Stimulated activated CD8-positive, alpha-beta memory T cell treated with anti-CD3 and anti-CD28 coated beads, Interleukin-2, amount 100 ng/mL, for 48 hours (primary cell): Measurements from ENCODE around the gene ZBTB43.
A peak's percentile ranks its signal among the peaks of the same experiment; 100 is the strongest.
"Not testable (repeated sequence)": the region's sequence is repeated elsewhere in the genome, so short reads cannot be mapped to it uniquely, and the experiment has no call there.

Experiments
- DNase-seq, 2 donors: peaks; one replicate each; pipeline ENCODE4 v3.0.0-alpha.2; 2020; ENCODE audit warnings: low read depth in 2 of 2

The ZBTB43 gene

GRCh38 chr9:126804696-126805553 is at the start of gene ZBTB43:
Gene ZBTB43 (plus strand): TSS chr9:126805040. CDS start chr9:126832510, 27,470 bp downstream.
- peak; percentile 97 for DNase-seq

- no peak for DNase-seq
Measured at GRCh38 chr9:126755317-126755875, 49.4 kb upstream of the ZBTB43 start.

GRCh38 chr9:126756238-126756637 is 48.6 kb upstream of the ZBTB43 start:
- no peak for DNase-seq

- no peak for DNase-seq
Measured at GRCh38 chr9:126756876-126757415, 47.9 kb upstream of the ZBTB43 start.

- no peak for DNase-seq
Measured at GRCh38 chr9:126758916-126759585, 45.8 kb upstream of the ZBTB43 start.

GRCh38 chr9:126761274-126761673 is 43.6 kb upstream of the ZBTB43 start:
- DNase-seq: no peak

- no peak for DNase-seq
Measured at GRCh38 chr9:126763130-126763764, 41.6 kb upstream of the ZBTB43 start.

GRCh38 chr9:126773004-126773607 is 31.7 kb upstream of the ZBTB43 start:
- DNase-seq: no peak

- no peak for DNase-seq
Measured at GRCh38 chr9:126775926-126776325, 28.9 kb upstream of the ZBTB43 start.

GRCh38 chr9:126777733-126778132 is 27.1 kb upstream of the ZBTB43 start:
- no peak for DNase-seq

GRCh38 chr9:126778141-126778540 is 26.7 kb upstream of the ZBTB43 start:
- DNase-seq: no peak

- not testable (repeated sequence) for DNase-seq
Measured at GRCh38 chr9:126778696-126779095, 26.1 kb upstream of the ZBTB43 start.

GRCh38 chr9:126781186-126782052 is 23.4 kb upstream of the ZBTB43 start:
- DNase-seq: peak; percentile 58 to 81

GRCh38 chr9:126782053-126782388 is 22.8 kb upstream of the ZBTB43 start:
- DNase-seq: no peak

- no peak for DNase-seq
Measured at GRCh38 chr9:126783949-126784348, 20.9 kb upstream of the ZBTB43 start.

- no peak for DNase-seq
Measured at GRCh38 chr9:126784401-126784800, 20.4 kb upstream of the ZBTB43 start.

GRCh38 chr9:126784841-126785240 is 20.0 kb upstream of the ZBTB43 start:
- DNase-seq: not testable (repeated sequence)

GRCh38 chr9:126788046-126788445 is 16.8 kb upstream of the ZBTB43 start:
- no peak for DNase-seq

- DNase-seq: no peak
Measured at GRCh38 chr9:126788634-126789349, 16.0 kb upstream of the ZBTB43 start.

GRCh38 chr9:126790561-126790960 is 14.3 kb upstream of the ZBTB43 start:
- DNase-seq: no peak
